Right atrium auricular region (tissue), 2 donors: ENCODE results near the gene GDPD4. TPM values are rescaled to one million over a fixed set of nuclear protein-coding genes. Genes with fewer than 3 reads are reported as not detected.

Experiments used
- DNase-seq: peaks from one replicate; pipeline ENCODE4 v3.0.0-alpha.2; 2019; ENCODE audit warnings: low spot score
- H3K27ac ChIP-seq, 2 donors: fragments of 200-600 bp; sonication (generic); 1 replicate in 1 of 2; 2 replicates in 1 of 2; pipeline ENCODE4 v1.5.1; 2016 to 2019
- H3K27me3 ChIP-seq, 2 donors: fragments of 200-600 bp; sonication (generic); one replicate each; pipeline versions ENCODE4 v1.5.1 to v1.6.0; 2017 to 2019
- H3K36me3 ChIP-seq: fragments of 200-600 bp; sonication (generic); one replicate; pipeline ENCODE4 v1.5.1; 2016
- H3K4me1 ChIP-seq, 2 donors: fragments of 200-600 bp; sonication (generic); one replicate each; pipeline versions ENCODE4 v1.5.1 to v1.6.0; 2017 to 2019
- H3K4me3 ChIP-seq, 2 donors: fragments of 200-600 bp; sonication (generic); 1 replicate in 1 of 2; 2 replicates in 1 of 2; pipeline ENCODE4 v1.5.1; 2017 to 2019; ENCODE audit warnings: mild to moderate bottlenecking in 1 of 2, moderate library complexity in 1 of 2
- H3K9me3 ChIP-seq, 2 donors: fragments of 200-600 bp; sonication (generic); one replicate each; pipeline ENCODE4 v1.5.1; 2019
- CTCF ChIP-seq, 2 donors: fragments of 200-600 bp; sonication (generic); IDR thresholded peaks; one replicate each; pipeline ENCODE4 v1.5.1; 2019; ENCODE audit warnings: antibody characterized with exemption in 2 of 2
- total RNA-seq, 2 donors: library from RNA; depleted of rRNA; stranded (reverse); fragments of >200 nt; gene quantifications; one replicate each; pipeline ENCODE4 v1.1.0, GENCODE V29; 2016

The GDPD4 gene
- total RNA-seq, 2 donors from 2014 or later: not detected

- Histone ChIP-seq H3K27me3 (no peaks in the 10 kb centered on the region), H3K4me1 (no peaks in the 10 kb centered on the region), H3K36me3 (no peaks in the 10 kb centered on the region), H3K27ac (no peak overlapping the region), H3K9me3 (no peaks in the 10 kb centered on the region), H3K4me3 (no peak overlapping the region)
- DNase-seq: no peak
- no peak for TF ChIP-seq CTCF (IDR thresholded peaks at IDR 0.05)
Observed at GRCh38 chr11:77203901-77204753, 97.4 kb downstream of the GDPD4 start.

GRCh38 chr11:77202941-77203900, 98.3 kb downstream of the GDPD4 start:
- no peak overlapping the region for H3K4me3 ChIP-seq
- H3K36me3 ChIP-seq: no peaks in the 10 kb centered on the region
- no peaks in the 10 kb centered on the region for H3K9me3 ChIP-seq
- TF ChIP-seq CTCF (IDR thresholded peaks at IDR 0.05): no peak
- no peaks in the 10 kb centered on the region for H3K4me1 ChIP-seq
- DNase-seq: no peak
- H3K27me3 ChIP-seq: no peaks in the 10 kb centered on the region
- H3K27ac ChIP-seq: no peak overlapping the region

GRCh38 chr11:77201991-77202841, 99.3 kb downstream of the GDPD4 start:
- no peak for TF ChIP-seq CTCF (IDR thresholded peaks at IDR 0.05)
- DNase-seq: no peak
- Histone ChIP-seq H3K4me1 (no peaks in the 10 kb centered on the region), H3K4me3 (no peak overlapping the region), H3K27me3 (no peaks in the 10 kb centered on the region), H3K9me3 (no peaks in the 10 kb centered on the region), H3K36me3 (no peaks in the 10 kb centered on the region), H3K27ac (no peak overlapping the region)

GRCh38 chr11:77201370-77201769, 100.1 kb downstream of the GDPD4 start:
- DNase-seq: no peak
- Histone ChIP-seq H3K9me3 (no peaks in the 10 kb centered on the region), H3K27ac (no peak overlapping the region), H3K4me1 (no peaks in the 10 kb centered on the region), H3K27me3 (no peaks in the 10 kb centered on the region), H3K4me3 (no peak overlapping the region), H3K36me3 (no peaks in the 10 kb centered on the region)
- no peak for TF ChIP-seq CTCF (IDR thresholded peaks at IDR 0.05)
